NCI-H1048 (cell line): ENCODE results near the gene C5orf58.

Experiments used
- DNase-seq: peaks from one replicate; lab custom pipeline; 2025; lab: John Stamatoyannopoulos, UW

C5orf58 gene

GRCh38 chr5:170283296-170283695 is 50.5 kb downstream of the C5orf58 start:
- DNase-seq, result no peak

DNA sequence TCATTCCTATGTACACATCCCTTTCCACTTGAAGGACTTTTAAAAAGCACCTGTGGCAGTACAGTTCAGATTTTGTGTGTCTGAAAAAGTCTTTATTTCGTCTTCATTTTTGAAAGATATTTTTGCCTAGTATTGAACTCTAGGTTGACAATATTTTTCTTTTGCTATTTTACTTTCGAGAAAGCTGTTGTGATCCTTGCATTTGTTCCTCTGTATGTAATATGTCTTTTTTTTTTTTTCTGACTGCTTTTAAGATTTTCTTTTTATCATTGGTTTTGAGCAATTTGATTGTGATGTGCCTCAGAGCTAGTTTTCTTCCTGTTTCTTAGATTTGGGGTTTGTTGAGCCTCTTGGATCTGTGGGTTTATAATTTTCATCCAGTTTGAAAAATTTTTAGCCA is 51.4 kb downstream of the C5orf58 start:
- no peak for DNase-seq

- DNase-seq, result no peak
Measured at GRCh38 chr5:170285181-170285580, 52.4 kb downstream of the C5orf58 start.

GRCh38 chr5:170286386-170286925 is 53.7 kb downstream of the C5orf58 start:
- DNase-seq, result no peak

GRCh38 chr5:170287532-170287931 is 54.7 kb downstream of the C5orf58 start:
- DNase-seq, result no peak

DNA sequence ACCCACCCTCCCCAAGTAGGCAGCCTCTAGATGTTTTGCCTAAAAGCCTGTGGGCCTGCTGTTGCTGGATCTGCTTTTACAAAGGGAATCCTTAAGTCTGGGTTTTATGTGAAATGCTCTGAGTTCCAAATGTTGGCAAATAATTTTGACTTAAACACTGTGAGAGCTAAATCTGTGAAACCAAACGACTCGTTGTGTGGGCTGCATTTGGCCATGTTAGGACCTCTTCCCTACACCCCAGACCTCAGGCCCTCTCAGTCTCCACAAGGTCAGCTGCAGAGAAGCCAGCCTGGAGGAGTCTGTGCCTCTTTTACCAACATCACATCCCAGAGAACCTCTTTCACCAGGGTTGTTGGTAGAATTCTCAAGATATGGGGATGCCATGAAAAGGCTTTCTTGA is 55.4 kb downstream of the C5orf58 start:
- DNase-seq, result no peak

DNA sequence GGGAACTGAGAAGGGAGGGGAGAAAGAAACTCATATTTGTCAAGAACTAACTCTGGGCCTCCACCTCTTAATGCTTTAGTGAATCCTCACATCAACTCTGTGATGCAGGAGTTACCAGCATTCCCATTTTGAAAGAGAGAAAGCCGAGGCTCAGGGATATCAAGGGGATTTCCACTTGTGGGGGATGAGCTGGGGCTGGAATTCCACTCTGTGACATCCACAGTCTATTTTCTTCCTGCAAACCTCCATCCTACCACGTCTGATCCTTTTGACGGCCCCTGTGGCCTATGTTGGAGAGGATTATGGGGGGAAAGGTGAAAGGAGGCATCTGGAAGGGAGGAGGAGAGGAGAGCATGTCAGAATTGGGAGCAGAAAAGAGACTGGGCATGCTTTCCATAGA is 55.8 kb downstream of the C5orf58 start:
- no peak for DNase-seq

GRCh38 chr5:170289121-170289520 is 56.3 kb downstream of the C5orf58 start:
- no peak for DNase-seq

GRCh38 chr5:170289764-170290163 is 57.0 kb downstream of the C5orf58 start:
- DNase-seq, result no peak

GRCh38 chr5:170290498-170290897 is 57.7 kb downstream of the C5orf58 start:
- DNase-seq, result no peak

DNA sequence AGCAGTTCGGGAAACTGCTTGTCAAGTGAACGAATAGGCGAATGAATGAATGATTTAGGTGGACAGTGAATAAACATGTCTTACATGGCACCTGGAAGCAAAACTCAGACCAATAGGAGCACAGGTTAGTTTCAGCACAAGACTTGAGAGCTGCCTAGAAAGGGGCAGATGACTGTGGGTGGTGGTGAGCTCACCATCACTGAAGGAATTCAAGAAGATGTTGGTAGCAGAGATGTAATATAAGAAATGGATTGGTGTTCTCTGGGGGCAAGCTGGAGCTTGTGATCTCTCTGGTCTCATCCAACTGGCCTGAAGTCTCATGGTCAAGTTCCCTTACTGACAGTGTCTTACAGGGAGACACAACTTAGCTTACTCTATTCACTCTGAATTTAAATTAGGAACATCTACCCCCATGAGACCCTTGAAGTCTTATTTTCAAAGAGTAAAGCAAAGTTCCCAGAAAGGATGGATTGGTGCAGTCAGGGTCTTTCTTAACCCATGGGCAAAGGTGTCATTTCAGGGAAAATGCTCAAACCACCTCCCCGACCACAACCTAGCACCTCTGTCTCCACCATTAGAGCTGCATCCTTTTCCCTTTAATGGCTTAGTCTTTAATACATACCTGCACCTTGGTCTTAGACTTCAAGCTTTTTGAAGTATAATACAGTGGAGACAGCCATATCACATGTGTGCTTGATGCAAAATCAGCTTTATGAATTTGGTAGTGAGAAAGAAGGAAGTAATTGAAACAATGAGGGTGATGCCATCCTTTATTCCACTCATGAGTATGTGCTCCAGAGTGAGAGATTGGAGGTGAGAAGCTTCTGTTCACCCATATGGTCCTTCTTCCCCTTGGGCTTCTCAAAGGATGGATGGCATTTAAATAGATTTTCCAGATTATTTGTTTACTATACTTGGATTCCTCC is 59.7 kb downstream of the C5orf58 start:
- DNase-seq, result no peak

GRCh38 chr5:170293273-170293672 is 60.5 kb downstream of the C5orf58 start:
- no peak for DNase-seq

DNA sequence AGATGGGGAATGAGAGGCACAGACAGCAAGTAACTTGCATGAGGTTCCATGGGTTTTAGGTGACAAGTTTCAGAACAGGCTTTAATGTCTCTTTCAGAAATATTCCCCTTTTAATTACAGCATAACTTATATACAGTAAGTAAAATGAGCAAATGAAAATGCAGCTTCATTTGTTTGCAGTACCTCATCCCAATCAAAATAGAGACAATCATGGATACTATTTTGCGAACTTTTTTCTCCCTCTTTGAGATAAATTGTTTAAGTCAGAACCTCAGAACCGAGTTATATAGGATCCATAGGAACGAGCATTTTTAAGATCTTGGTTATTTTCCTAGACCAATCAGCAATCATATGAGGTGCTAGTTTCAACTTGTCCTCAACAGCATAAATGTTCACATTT is 61.3 kb downstream of the C5orf58 start:
- no peak for DNase-seq

GRCh38 chr5:170294556-170294955 is 61.8 kb downstream of the C5orf58 start:
- no peak for DNase-seq
